Medulla oblongata (tissue), 1 donor: ENCODE data around the gene PHF14.
"Not testable (repeated sequence)": the region's sequence is repeated elsewhere in the genome, so short reads cannot be mapped to it uniquely, and the experiment has no call there.

Source experiments
- DNase-seq: peaks from one replicate; pipeline ENCODE4 v3.0.0-alpha.2; 2015; ENCODE audit errors: extremely low spot score

Gene PHF14, protein sequence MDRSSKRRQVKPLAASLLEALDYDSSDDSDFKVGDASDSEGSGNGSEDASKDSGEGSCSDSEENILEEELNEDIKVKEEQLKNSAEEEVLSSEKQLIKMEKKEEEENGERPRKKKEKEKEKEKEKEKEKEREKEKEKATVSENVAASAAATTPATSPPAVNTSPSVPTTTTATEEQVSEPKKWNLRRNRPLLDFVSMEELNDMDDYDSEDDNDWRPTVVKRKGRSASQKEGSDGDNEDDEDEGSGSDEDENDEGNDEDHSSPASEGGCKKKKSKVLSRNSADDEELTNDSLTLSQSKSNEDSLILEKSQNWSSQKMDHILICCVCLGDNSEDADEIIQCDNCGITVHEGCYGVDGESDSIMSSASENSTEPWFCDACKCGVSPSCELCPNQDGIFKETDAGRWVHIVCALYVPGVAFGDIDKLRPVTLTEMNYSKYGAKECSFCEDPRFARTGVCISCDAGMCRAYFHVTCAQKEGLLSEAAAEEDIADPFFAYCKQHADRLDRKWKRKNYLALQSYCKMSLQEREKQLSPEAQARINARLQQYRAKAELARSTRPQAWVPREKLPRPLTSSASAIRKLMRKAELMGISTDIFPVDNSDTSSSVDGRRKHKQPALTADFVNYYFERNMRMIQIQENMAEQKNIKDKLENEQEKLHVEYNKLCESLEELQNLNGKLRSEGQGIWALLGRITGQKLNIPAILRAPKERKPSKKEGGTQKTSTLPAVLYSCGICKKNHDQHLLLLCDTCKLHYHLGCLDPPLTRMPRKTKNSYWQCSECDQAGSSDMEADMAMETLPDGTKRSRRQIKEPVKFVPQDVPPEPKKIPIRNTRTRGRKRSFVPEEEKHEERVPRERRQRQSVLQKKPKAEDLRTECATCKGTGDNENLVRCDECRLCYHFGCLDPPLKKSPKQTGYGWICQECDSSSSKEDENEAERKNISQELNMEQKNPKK

DNA sequence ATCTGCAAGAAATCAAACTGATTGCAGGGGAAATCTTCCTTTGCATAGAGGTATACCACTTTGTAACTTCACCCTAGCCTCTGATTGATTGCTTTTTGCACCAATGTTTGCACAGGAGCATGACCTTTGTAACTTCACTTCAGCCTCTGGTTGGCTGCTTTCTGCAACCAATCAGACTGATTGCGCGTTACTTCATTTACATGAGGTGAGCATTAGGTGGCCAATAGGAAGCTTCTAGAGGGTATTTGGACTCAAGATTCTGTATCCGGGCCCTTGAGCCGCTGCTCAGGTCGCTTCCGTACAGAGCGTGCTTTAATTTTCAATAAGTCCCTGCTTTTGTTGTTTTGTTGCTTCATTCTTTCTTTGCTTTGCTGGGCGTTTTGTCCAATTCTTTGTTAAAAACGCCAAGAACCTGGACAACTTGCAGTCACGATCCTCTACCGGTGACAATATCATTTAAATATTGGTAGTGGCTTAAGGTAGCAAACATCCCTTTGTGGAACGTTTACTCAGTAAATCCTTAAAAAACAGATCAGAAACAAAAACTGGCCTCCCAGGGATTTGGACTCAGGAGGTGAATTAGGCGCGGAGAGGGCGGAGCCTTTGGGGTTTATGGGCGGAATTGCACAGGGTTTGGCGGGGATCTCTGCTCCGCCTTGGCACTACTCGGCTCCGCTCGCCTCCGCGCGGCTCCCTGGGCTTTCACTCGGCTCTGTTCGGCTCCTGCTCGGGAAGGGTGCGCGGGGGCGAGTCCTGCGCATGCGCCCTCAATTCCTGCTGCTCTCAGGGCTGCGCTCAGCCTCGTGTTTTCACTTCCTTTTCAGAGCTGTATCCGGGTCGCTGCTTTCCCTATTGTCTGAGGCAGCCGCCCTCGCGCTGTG, at the start of gene PHF14:
Gene PHF14 (plus strand): TSS at position 812 of the 881 bp plus-strand sequence. CDS start 452 bp downstream, outside the sequence.
- DNase-seq: peak; percentile 97

DNA sequence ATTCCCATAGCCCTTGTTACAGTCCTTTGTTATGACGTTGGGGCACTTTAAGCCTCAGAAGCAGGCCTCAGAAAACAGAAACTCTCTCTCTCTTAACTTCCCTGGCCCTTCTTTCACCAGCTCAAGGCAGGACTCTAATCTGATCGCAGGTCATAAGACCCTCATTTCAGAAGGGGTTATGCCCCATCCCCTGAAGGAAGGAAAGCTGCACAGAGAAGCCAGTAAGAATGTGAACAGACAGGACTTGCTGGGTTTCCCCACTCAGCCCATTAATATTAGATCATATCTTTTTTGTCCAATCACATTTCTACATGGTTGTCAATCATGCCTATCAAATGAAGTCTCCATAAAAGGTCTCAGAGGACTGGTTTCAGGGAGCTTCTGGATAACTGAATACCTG, 49.3 kb upstream of the PHF14 start:
- DNase-seq: no peak

DNA sequence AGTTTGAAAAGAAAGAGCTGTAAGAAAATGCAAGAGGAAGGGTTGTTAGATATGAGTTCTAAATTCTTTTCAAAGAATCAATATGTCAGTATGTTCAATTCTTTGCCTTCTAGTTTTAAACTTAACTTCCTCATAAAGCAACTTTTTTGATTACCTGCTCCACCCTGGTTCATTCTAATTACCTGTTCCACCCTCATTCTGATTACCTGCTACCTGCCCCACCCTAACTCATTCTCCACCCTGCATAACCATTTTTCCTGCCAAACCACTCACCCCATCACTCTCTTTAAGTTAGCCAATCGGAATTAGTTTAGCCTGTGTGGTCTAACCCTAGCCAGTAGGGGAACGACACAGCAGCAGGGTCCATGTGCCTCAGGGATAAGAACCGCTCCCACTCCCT, 45.5 kb upstream of the PHF14 start:
- not testable (repeated sequence) for DNase-seq

DNA sequence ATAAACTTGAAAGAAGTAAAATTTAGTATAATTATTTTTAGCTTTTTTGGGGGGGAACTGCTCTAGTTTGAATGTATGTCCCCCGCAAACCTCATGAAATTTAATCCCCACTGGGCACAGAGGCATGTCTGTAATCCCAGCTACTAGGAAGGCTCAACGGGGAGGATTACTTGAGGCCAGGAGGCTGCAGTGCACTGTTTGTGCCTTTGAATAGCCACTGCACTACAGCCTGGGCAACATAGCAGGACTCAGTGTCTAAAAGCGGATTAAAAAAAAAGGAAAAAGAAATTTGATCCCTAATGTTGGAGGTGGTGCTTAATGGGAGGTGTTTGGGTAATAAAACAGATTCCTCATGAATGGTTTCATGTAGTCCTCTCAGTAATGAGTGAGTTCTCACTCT, 43.1 kb upstream of the PHF14 start:
- no peak for DNase-seq

DNA sequence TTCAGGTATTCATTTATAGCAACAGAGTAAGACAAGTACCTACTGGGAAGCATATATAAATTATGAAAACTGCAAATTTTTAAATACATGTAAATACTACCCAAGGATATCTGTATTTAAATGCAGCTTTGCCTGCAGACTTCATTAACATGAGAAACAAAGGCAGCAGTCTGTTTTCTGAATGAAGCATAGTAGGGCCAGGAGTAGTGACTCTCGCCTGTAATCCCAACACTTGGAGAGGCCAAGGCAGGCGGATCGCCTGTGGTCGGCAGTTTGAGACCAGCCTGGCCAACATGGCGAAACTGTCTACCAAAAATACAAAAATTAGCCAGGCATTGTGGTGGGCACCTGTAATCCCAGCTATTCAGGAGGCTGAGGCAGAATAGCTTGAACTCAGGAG, 42.5 kb upstream of the PHF14 start:
- DNase-seq: no peak

DNA sequence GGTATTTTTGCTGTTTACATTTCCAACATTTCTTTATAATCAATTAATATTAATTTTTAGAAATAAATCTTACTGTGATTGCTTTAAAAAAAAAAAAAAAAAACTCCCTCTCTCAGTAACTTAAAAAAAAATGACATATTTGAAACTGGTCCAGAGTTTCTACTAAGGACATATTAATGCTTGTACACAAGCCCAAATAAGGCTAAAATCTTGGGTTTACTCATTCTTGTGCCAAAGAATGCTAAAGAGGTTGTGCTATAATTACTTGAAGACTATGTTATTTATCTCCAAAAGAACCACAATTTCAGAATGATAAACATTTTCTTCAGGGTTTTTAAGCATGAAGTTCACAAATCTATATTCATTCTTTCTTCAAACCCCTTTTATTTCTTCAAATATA, 39.4 kb upstream of the PHF14 start:
- DNase-seq: no peak

DNA sequence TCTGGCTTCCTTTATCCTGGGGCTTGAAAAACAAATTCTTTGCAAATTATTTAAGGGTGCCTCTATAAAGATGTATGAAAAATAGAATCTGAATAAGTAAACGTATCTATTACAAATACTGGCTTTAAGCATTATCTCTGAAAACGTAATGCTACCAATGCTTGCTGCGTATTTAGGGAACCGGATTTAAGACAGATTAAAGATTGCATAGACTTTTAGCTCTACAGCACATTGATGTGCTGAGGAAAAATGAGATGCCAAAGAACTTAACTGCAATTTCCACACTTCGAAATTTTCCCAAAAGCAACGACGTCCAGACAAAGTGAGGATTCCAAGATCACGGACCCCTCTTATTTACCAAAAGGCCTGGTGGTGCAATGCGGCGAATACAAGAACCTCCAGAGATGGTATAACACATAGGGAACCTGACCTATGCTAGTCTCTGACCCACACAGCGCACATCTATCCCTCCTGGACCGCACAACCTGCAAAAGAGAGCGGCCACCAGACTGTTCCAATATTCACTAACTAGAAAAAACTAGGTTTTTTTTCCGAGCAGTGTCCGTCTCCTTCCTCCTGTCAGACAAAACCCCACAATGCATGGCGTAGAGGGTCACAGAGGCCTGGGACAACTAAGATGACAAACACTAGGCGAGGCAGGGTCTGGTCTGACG, 34.3 kb upstream of the PHF14 start:
- DNase-seq: no peak

DNA sequence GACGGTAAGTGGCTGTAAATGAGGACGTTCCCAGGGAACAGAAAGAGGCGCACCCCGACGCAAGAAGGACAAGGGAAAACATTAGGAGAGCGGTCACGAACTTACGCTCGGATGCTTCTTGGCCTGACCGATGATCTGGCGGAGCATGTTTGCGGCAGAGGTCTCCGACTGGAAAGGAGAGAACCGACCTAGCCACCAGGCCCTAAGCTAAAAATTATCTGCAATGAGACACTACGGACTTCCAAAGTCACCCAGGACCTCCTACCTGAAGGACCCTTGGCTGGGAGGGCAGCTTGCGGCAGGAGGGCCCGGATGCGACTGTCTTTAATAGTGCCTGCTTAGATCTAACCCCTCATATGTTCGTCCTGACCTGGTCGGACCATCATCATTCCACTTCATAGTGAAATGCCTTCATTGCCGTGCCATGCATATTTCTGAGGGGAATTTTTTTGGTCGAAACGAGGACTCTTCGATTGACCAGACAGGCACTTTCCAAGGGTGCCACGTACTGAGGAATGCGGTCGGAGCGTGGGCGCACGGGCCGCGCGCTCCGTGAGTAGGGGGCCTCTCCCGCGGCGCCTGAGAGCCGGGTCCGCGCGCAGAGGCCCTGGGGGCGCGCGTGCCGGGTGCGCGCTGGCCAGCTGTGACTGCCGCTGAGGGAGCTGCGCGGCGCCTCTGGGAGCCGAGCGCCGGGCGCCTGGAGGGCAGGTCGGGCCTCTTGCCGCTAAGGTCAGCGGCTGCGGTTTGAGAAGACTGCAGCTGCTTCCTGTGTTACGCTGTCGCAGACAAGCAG, 33.6 kb upstream of the PHF14 start:
- peak; percentile 95 for DNase-seq

DNA sequence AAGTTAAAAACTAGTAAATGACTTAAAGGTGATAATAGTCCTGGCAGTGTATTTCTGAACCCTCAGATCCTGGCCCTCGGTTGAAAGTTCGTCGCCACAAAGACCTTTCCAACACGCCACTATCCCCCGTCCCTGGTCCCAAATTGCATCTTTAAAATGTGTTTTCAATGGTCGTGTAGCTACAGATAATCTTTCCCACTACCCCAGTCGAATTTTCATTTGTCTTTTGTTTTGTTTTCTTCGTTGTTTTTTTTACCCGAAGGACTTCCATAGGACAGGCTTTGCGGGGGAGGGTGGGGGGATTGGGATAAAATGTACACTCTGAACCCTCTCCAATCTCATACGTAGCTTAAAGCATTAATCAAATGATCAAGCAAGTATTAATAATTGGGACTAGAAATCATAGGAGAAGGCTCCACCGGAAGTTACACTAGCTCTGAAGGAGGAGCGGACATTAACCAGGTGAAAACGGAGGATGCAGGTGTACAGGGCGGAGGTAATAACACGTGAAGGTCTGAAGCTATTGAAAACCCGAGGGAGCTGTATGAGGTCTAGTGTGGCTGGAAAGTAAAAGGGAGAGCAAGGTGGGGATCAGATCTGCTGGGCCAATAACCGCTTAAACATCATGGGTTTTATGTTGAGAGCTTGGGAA, 32.8 kb upstream of the PHF14 start:
- DNase-seq: no peak

DNA sequence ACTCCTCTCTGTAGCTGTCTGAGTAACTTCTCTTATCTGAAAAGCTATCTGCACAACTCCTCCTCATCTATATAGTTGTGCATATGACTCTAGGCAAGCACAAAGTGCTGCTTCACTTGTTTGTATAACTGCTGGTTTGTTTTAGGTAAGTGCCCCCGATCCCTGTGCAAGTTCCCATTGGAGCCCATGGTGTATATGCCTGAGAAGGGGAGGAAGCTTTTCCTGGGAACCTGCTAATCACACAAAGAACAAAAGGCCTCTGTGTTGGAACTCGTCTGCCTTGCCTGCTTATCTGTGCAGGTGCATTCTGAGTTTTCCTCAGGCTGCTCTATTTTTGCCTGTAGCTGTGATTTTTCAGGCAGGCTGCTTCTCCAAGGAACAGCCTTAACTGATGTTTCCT, 23.2 kb upstream of the PHF14 start:
- no peak for DNase-seq

DNA sequence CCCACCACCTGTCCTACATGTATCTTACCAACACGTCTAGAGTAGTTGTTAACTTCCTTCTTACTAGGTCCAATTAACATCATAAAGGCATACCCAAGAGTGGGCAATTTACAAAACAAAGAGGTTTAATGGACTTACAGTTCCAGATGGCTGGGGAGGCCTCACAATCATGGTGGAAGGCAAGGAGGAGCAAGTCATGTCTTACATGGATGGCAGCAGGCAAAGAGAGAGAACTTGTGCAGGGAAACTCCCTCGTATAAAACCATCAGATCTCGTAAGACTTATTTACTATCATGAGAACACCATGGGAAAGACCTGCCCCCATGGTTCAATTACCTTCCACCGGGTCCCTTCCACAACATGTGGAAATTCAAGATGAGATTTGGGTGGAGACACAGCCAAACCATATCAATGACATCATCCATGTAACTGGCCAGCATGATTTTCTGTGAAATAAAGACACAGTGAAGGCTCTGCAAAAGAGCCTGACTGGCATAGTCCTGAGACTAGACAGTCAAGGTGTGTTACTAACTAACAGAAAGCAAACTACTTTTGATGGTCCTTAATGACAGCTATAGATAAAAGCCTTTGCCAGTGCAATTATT, 22.6 kb upstream of the PHF14 start:
- not testable (repeated sequence) for DNase-seq

DNA sequence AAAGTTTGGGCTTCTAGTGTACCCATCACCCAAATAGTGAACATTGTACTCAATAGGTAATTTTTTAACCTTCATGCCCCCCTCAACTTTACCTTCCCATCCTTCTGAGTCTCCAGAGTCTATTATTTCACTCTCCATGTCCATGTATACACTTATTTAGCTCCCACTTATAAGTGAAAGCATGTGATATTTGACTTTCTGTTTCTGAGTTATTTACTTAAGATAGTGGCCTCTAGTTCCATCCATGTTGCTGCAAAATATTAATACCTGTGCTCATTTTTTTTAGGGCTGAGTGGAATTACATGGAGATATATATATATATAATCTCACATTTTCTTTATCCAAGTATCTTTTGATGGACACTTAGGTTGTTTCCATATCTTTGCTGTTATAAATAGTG, 21.1 kb upstream of the PHF14 start:
- DNase-seq: no peak

DNA sequence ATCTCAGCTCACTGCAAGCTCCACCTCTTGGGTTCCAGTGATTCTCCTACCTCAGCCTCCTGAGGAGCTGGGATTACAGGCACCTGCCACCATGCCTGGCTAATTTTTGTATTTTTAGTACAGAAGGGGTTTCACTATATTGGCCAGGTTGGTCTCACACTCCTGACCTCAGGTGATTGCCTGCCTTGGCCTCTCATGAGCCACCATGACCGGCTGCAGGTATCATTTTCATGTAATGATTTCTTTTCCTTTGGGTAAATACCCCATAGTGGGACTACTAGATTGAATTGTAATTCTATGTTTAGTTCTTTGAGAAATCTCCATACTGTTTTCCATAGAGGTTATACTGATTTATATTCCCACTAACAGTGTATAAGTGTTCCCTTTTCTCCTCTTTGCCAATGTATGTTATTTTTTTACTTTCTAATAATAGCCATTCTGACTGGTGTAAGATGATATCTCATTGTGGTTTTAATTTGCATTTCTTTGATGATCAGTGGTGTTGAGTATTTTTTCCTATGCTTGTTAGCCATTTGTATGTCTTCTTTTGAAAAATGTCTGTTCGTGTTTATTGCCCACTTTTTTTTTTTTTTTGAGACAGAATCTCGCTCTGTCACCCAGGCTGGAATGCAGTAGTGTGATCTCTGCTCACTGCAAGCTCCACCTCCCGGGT, 20.5 kb upstream of the PHF14 start:
- not testable (repeated sequence) for DNase-seq

DNA sequence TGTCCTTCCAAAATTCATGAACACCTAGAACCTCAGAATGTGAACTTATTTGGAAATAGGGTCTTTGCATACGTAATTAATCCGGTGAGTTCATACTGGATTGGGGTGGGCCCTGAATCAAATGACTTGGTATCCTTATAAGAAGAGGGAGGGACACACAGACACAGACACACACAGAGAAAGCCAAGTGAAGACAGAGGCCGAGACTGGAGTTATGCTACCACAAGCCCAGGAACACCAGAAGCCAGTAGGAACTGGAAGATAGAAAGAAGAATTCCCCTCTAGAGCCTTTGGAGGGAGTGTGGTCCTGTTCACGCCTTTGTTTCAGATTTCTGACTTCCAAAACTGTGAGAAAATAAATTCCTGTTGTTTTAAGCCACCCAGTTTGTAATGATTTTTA, 17.1 kb upstream of the PHF14 start:
- DNase-seq: no peak

DNA sequence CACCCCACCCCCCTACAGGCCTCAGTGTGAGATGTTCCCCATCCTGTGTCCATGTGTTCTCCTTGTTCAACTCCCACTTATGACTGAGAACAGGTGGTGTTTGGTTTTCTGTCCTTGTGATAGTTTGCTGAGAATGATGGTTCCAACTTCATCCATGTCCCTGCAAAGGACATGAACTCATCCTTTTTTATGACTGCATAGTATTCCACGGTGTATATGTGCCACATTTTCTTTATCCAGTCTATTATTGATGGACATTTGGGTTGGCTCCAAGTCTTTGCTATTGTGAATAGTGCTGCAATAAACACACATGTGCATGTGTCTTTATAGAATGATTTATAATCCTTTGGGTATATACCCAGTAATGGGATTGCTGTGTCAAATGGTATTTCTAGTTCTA, 13.4 kb upstream of the PHF14 start:
- not testable (repeated sequence) for DNase-seq

DNA sequence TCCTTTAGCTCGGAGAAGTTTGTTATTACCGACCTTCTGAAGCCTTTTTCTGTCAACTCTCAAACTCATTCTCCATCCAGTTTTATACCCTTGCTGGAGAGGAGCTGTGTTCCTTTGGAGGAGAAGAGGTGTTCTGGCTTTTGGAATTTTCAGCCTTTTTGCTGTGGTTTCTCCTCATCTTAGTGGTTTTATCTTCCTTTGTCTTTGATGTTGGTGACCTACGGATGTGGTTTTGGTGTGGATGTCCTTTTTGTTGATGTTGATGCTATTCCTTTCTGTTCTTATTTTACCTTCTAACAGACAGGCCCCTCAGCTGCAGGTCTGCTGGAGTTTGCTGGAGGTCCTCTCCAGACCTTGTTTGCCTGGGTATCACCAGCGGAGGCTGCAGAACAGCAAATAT, 8.7 kb upstream of the PHF14 start:
- not testable (repeated sequence) for DNase-seq

DNA sequence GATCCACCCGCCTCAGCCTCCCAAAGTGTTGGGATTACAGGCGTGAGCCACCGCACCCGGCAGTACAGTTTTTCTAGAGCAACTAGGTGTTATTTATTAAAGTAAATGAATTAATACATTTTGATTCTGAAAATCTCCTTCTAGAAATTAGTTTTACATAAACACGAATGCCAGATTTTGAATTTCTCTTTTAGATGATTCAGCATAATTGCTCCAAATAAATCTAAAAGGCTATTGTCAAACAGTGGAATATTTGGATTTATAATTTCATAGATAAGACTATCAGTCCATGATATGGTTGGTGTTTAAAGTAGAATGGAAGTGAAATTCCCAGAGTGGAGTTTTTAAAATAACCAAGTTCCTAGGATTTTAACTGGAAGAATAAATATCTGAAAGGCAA, 1.5 kb upstream of the PHF14 start:
- DNase-seq: no peak

DNA sequence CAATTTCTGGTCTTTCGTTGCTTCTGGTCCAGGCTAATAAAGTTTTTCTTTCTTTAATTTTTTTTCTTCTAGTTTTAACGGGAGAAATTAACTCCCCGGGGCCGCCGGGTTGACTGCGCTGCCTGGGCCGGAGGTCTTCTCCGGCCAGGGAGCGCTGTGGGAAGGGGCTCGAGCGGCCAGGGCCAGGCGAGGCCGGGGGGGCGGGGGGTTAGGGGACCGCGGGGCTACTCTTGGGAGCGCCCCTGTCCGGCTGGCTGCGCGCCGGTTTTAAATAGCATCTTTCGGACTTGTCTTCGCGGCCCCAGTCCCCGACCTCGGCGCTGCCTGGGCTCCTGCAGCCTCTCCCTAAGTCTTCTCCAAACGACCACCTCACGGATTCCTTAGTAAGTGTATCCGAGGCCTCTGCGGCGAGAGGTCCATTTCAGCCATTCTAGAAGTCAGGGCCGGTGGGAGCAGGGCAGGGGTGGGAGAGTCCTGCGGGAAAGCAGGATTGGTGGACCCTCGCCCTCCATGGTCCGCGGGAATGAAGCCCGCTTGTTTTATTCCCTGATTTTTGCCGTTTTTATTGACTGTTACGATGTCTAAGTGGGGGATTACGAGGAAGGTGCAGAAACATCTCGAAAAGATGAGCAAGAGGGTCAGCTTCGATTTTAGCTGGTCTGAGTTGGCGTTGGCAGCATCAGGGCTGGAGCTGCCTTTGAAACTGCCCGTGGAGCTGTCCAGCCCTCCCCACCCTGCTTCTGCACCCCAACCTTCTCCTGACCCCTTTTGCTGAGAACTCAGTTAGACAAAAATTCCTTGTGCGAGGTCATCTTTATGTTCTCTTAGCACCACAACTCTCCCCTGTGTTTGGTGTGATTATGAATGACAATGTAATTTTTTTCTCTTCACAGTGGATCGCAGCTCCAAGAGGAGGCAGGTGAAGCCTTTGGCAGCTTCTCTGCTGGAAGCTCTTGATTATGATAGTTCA, 555 bp downstream of the PHF14 start:
- peak; percentile 36 for DNase-seq
